ENCODE measurements around the gene EHBP1. TPM values are rescaled to one million over a fixed set of nuclear protein-coding genes. Genes with fewer than 3 reads are reported as not detected.
"Not testable (repeated sequence)": the region's sequence is repeated elsewhere in the genome, so short reads cannot be mapped to it uniquely, and the experiment has no call there.

EHBP1 gene
- total RNA-seq, 1 donor from 2014 or later, result 45.8 TPM

- no peaks in the 10 kb centered on the region for H3K4me1 ChIP-seq
- intact Hi-C loops (cut with DNase I), result no loop called here
- DNase-seq (no peak), ATAC-seq (no peak)
- no peak overlapping the region for H3K4me3 ChIP-seq
- H3K27ac ChIP-seq, result no peak overlapping the region
- H3K27me3 ChIP-seq (ENCODE audit: low read depth), result no peaks in the 10 kb centered on the region
- no peaks in the 10 kb centered on the region for H3K9me3 ChIP-seq
- TF ChIP-seq CTCF (IDR thresholded peaks at IDR 0.05), result no peak
- H3K36me3 ChIP-seq, result no peaks in the 10 kb centered on the region
Measured at GRCh38 chr2:63008838-63009237, 303.3 kb downstream of the EHBP1 start.

GRCh38 chr2:63009490-63009889, 304.0 kb downstream of the EHBP1 start:
- Histone ChIP-seq H3K27me3 (ENCODE audit: low read depth) (no peaks in the 10 kb centered on the region), H3K36me3 (no peaks in the 10 kb centered on the region), H3K4me3 (no peak overlapping the region), H3K27ac (no peak overlapping the region), H3K4me1 (no peaks in the 10 kb centered on the region), H3K9me3 (no peaks in the 10 kb centered on the region)
- ATAC-seq, result no peak
- TF ChIP-seq CTCF (IDR thresholded peaks at IDR 0.05), result no peak
- intact Hi-C loops (cut with DNase I), result no loop called here
- no peak for DNase-seq

- H3K4me3 ChIP-seq, result no peak overlapping the region
- TF ChIP-seq CTCF (IDR thresholded peaks at IDR 0.05), result no peak
- H3K4me1 ChIP-seq, result no peaks in the 10 kb centered on the region
- no peaks in the 10 kb centered on the region for H3K27me3 ChIP-seq (ENCODE audit: low read depth)
- H3K9me3 ChIP-seq, result no peaks in the 10 kb centered on the region
- H3K36me3 ChIP-seq, result peaks cover 6% of the 10 kb centered on the region
- DNase-seq (no peak), ATAC-seq (no peak)
- H3K27ac ChIP-seq, result no peak overlapping the region
- intact Hi-C loops (cut with DNase I), result no loop called here
Measured at GRCh38 chr2:63012541-63012940, 307.0 kb downstream of the EHBP1 start.

GRCh38 chr2:63013438-63013837, 307.9 kb downstream of the EHBP1 start:
- H3K4me3 ChIP-seq, result no peak overlapping the region
- H3K27me3 ChIP-seq (ENCODE audit: low read depth), result no peaks in the 10 kb centered on the region
- ATAC-seq, result no peak
- H3K27ac ChIP-seq, result no peak overlapping the region
- DNase-seq, result no peak
- peaks cover 6% of the 10 kb centered on the region for H3K36me3 ChIP-seq
- intact Hi-C loops (cut with DNase I), result no loop called here
- no peaks in the 10 kb centered on the region for H3K4me1 ChIP-seq
- TF ChIP-seq CTCF (IDR thresholded peaks at IDR 0.05), result no peak
- no peaks in the 10 kb centered on the region for H3K9me3 ChIP-seq

- H3K27ac ChIP-seq, result no peak overlapping the region
- no peak overlapping the region for H3K4me3 ChIP-seq
- ATAC-seq, result no peak
- no peaks in the 10 kb centered on the region for H3K4me1 ChIP-seq
- H3K27me3 ChIP-seq (ENCODE audit: low read depth), result no peaks in the 10 kb centered on the region
- no peak for TF ChIP-seq CTCF (IDR thresholded peaks at IDR 0.05)
- DNase-seq, result no peak
- peaks cover 6% of the 10 kb centered on the region for H3K36me3 ChIP-seq
- intact Hi-C loops (cut with DNase I), result no loop called here
- no peaks in the 10 kb centered on the region for H3K9me3 ChIP-seq
Measured at GRCh38 chr2:63015389-63015788, 309.9 kb downstream of the EHBP1 start.

GRCh38 chr2:63018439-63018838, 312.9 kb downstream of the EHBP1 start:
- Histone ChIP-seq H3K27me3 (ENCODE audit: low read depth) (no peaks in the 10 kb centered on the region), H3K9me3 (no peaks in the 10 kb centered on the region), H3K4me3 (no peak overlapping the region), H3K27ac (no peak overlapping the region), H3K4me1 (no peaks in the 10 kb centered on the region), H3K36me3 (peaks cover 10% of the 10 kb centered on the region)
- DNase-seq (no peak), ATAC-seq (no peak)
- intact Hi-C loops (cut with DNase I), result no loop called here
- no peak for TF ChIP-seq CTCF (IDR thresholded peaks at IDR 0.05)

GRCh38 chr2:63019686-63020085, 314.2 kb downstream of the EHBP1 start:
- H3K27ac ChIP-seq; H3K9me3 ChIP-seq; H3K36me3 ChIP-seq; H3K4me1 ChIP-seq; intact Hi-C loops (cut with DNase I); DNase-seq; H3K4me3 ChIP-seq; H3K27me3 ChIP-seq (ENCODE audit: low read depth); ATAC-seq: not testable (repeated sequence)

All from lower lobe of right lung (tissue), 2 donors.